ENCODE results near the gene FBXO33.

GRCh38 chr14:39428118-39428517, 4.1 kb downstream of the FBXO33 start:
- TF ChIP-seq CTCF (IDR thresholded peaks at IDR 0.05) (no peak), EZH2 (IDR thresholded peaks at IDR 0.05; ENCODE audit: borderline replicate concordance, insufficient read depth, low read depth, low read length, poor library complexity, severe bottlenecking) (no peak)

Data from B cell (primary cell).